SK-N-SH (cell line): ENCODE results near the gene ROR2. TPM values are rescaled to one million over a fixed set of nuclear protein-coding genes. Genes with fewer than 3 reads are reported as not detected.
"Not testable (repeated sequence)": the region's sequence is repeated elsewhere in the genome, so short reads cannot be mapped to it uniquely, and the experiment has no call there.

ENCODE experiments used
- CTCF ChIA-PET: fragments of 300-600, 350-600 bp; formaldehyde crosslinking; extraction: SDS; loops from one replicate; lab custom pipeline; 2021; lab: Yijun Ruan, JAX
- POLR2A ChIA-PET: fragments of 350-600 bp; sonication (Branson Sonifier 250); formaldehyde crosslinking; extraction: SDS; loops from one replicate; lab custom pipeline; 2020; ENCODE audit warnings: antibody characterized with exemption, inconsistent platforms; lab: Yijun Ruan, JAX
- DNase-seq: peaks from one replicate; pipeline ENCODE4 v3.0.0; 2012
- H2AFZ ChIP-seq: fragments of 200-600 bp; sonication (generic); 2 replicates; pipeline ENCODE4 v1.8.1; 2016; ENCODE audit warnings: antibody characterized with exemption, mild to moderate bottlenecking, low read depth
- H3F3A ChIP-seq: fragments of 200-600 bp; sonication (generic); replicated peaks from 2 replicates; pipeline ENCODE3; 2016; ENCODE audit warnings: antibody characterized with exemption, mild to moderate bottlenecking; ENCODE audit not compliant: insufficient read depth
- H3K27ac ChIP-seq, 2 experiments: fragments of 200-500 bp in 1 of 2; fragments of 200-600 bp in 1 of 2; sonication (Bioruptor generic) in 1 of 2; sonication (generic), shearing (Covaris generic) in 1 of 2; 2 replicates each; pipeline versions ENCODE4 v1.5.1 to v1.6.1; 2014 to 2016; ENCODE audit warnings: low read depth in 2 of 2, inconsistent platforms in 1 of 2, low read length in 1 of 2, mild to moderate bottlenecking in 1 of 2, mixed read lengths in 1 of 2
- H3K27me3 ChIP-seq: fragments of 200-600 bp; sonication (generic), shearing (Covaris generic); 2 replicates; pipeline ENCODE4 v1.6.1; 2016; ENCODE audit warnings: mixed run types; ENCODE audit not compliant: insufficient read depth
- H3K36me3 ChIP-seq, 2 experiments: fragments of 200-500 bp in 1 of 2; fragments of 200-600 bp in 1 of 2; sonication (Bioruptor generic) in 1 of 2; sonication (generic) in 1 of 2; replicated peaks in 1 of 2; 2 replicates each; pipeline versions ENCODE3 to v1.5.1; 2014 to 2016; ENCODE audit warnings: low read length in 1 of 2, mild to moderate bottlenecking in 1 of 2; ENCODE audit not compliant: insufficient read depth in 2 of 2, control insufficient read depth in 1 of 2
- H3K4me1 ChIP-seq, 2 experiments: fragments of 200-500 bp in 1 of 2; fragments of 200-600 bp in 1 of 2; sonication (Bioruptor generic) in 1 of 2; sonication (generic), shearing (Covaris generic) in 1 of 2; 2 replicates each; pipeline versions ENCODE4 v1.5.1 to v1.6.1; 2014 to 2016; ENCODE audit warnings: low read depth in 1 of 2, low read length in 1 of 2, mixed run types in 1 of 2; ENCODE audit not compliant: insufficient read depth in 2 of 2, control insufficient read depth in 1 of 2
- H3K4me2 ChIP-seq: fragments of 200-600 bp; sonication (generic), shearing (Covaris generic); 2 replicates; pipeline ENCODE4 v1.6.1; 2017; ENCODE audit warnings: mixed run types
- H3K4me3 ChIP-seq, 2 experiments: fragments of 200-500 bp in 1 of 2; fragments of 200-600 bp in 1 of 2; sonication (Bioruptor generic) in 1 of 2; sonication (generic), shearing (Covaris generic) in 1 of 2; 2 replicates each; pipeline versions ENCODE4 v1.5.1 to v1.8.1; 2014 to 2016; ENCODE audit warnings: low read depth in 2 of 2, inconsistent platforms in 1 of 2, low read length in 1 of 2, mild to moderate bottlenecking in 1 of 2, mixed read lengths in 1 of 2, moderate library complexity in 1 of 2
- H3K79me2 ChIP-seq: fragments of 200-600 bp; sonication (generic); 2 replicates; pipeline ENCODE4 v1.8.1; 2017; ENCODE audit warnings: mild to moderate bottlenecking; ENCODE audit not compliant: insufficient read depth
- H3K9ac ChIP-seq: fragments of 200-600 bp; sonication (generic); 2 replicates; pipeline ENCODE4 v1.6.1; 2017; ENCODE audit warnings: mixed run types
- H3K9me2 ChIP-seq: fragments of 200-600 bp; sonication (generic); 2 replicates; pipeline ENCODE4 v1.6.1; 2017; ENCODE audit warnings: mixed run types
- H3K9me3 ChIP-seq: fragments of 200-600 bp; sonication (generic); 2 replicates; pipeline ENCODE4 v1.6.1; 2017; ENCODE audit warnings: mixed run types, mild to moderate bottlenecking, moderate library complexity
- H4K20me1 ChIP-seq: fragments of 200-600 bp; sonication (generic); 2 replicates; pipeline ENCODE4 v1.6.1; 2017; ENCODE audit warnings: mild to moderate bottlenecking, mixed run types; ENCODE audit not compliant: insufficient read depth
- CHD2 ChIP-seq: fragments of 150-350 bp; IDR thresholded peaks from 2 replicates; pipeline ENCODE4 v1.6.1; 2018; ENCODE audit warnings: low read length; ENCODE audit not compliant: partially characterized antibody
- ELF1 ChIP-seq: IDR thresholded peaks from 2 replicates; pipeline ENCODE4 v1.4.0; 2012
- EP300 ChIP-seq, 2 experiments: IDR thresholded peaks; 2 replicates each; pipeline versions ENCODE4 v1.4.0 to v1.6.1; 2012; ENCODE audit warnings: borderline replicate concordance in 1 of 2, low read depth in 1 of 2, low read length in 1 of 2
- EZH2phosphoT487 ChIP-seq: fragments of 200-600 bp; sonication (generic); IDR thresholded peaks from 2 replicates; pipeline ENCODE4 v1.6.1; 2017; ENCODE audit warnings: low read depth, mixed run types, mild to moderate bottlenecking, antibody characterized with exemption, moderate library complexity, borderline replicate concordance
- FOXM1 ChIP-seq: IDR thresholded peaks from 2 replicates; pipeline ENCODE4 v1.4.0; 2012; ENCODE audit warnings: low read depth, mild to moderate bottlenecking
- GATA2 ChIP-seq: sonication (generic); formaldehyde crosslinking; IDR thresholded peaks from 2 replicates; pipeline ENCODE4 v1.5.0; 2020; ENCODE audit warnings: mild to moderate bottlenecking, missing genetic modification reagents
- JUND ChIP-seq: IDR thresholded peaks from 2 replicates; pipeline ENCODE4 v1.4.0; 2012
- MEF2A ChIP-seq: IDR thresholded peaks from 2 replicates; pipeline ENCODE4 v1.4.0; 2012; ENCODE audit warnings: low read depth, borderline replicate concordance
- MXI1 ChIP-seq: IDR thresholded peaks from 2 replicates; pipeline ENCODE4 v1.6.1; 2012; ENCODE audit warnings: mild to moderate bottlenecking, low read depth, low read length, improper control_type of control experiment
- NFIC ChIP-seq: IDR thresholded peaks from 2 replicates; pipeline ENCODE4 v1.4.0; 2012; ENCODE audit warnings: borderline replicate concordance
- NRF1 ChIP-seq: IDR thresholded peaks from 2 replicates; pipeline ENCODE4 v1.6.1; 2012; ENCODE audit warnings: low read depth, mild to moderate bottlenecking, low read length
- POLR2AphosphoS5 ChIP-seq: IDR thresholded peaks from 2 replicates; pipeline ENCODE4 v1.6.1; 2012; ENCODE audit warnings: low read depth, low read length
- RFX5 ChIP-seq: IDR thresholded peaks from 2 replicates; pipeline ENCODE4 v1.6.1; 2012; ENCODE audit warnings: mild to moderate bottlenecking, improper control_type of control experiment, low read length
- RXRA ChIP-seq: IDR thresholded peaks from 2 replicates; pipeline ENCODE4 v1.4.0; 2012; ENCODE audit warnings: low read depth, mild to moderate bottlenecking, borderline replicate concordance
- SIN3A ChIP-seq: IDR thresholded peaks from 2 replicates; pipeline ENCODE4 v1.6.1; 2012; ENCODE audit warnings: low read depth, mild to moderate bottlenecking, low read length, moderate library complexity, borderline replicate concordance
- TAF1 ChIP-seq: IDR thresholded peaks from 2 replicates; pipeline ENCODE4 v1.6.1; 2012; ENCODE audit warnings: low read depth, mild to moderate bottlenecking, low read length, moderate library complexity, borderline replicate concordance
- TCF12 ChIP-seq: IDR thresholded peaks from 2 replicates; pipeline ENCODE4 v1.4.0; 2012
- YY1 ChIP-seq: IDR thresholded peaks from 2 replicates; pipeline ENCODE4 v1.4.0; 2012; ENCODE audit warnings: low read depth, mild to moderate bottlenecking
- WGBS: methylation state at CpG from one replicate; pipeline ENCODE4 v1.1.6; 2017; ENCODE audit warnings: low lambda C conversion rate; 5-methylcytosine and 5-hydroxymethylcytosine counted together
- polyA plus RNA-seq, 3 experiments: library from polyadenylated mRNA; depleted of rRNA; stranded (reverse); fragments of >200 nt; gene quantifications; 2 replicates each; pipeline ENCODE4 v1.2.3, GENCODE V29; 2012
- TF ChIP-seq, protein P1 (sequence below): IDR thresholded peaks from 2 replicates; pipeline ENCODE4 v1.4.0; 2012; ENCODE audit warnings: low read depth, borderline replicate concordance
- TF ChIP-seq, protein P2 (sequence below): IDR thresholded peaks from 2 replicates; pipeline ENCODE4; 2012
- TF ChIP-seq, protein P3 (sequence below): fragments of 150-350 bp; IDR thresholded peaks from 2 replicates; pipeline ENCODE4 v1.6.1; 2017; ENCODE audit warnings: antibody characterized with exemption, low read length, low read depth, borderline replicate concordance

The ROR2 gene
- polyA plus RNA-seq, 1 of the 3 experiments (the other 2 are of a cell fraction) = 0.43 TPM

DNA sequence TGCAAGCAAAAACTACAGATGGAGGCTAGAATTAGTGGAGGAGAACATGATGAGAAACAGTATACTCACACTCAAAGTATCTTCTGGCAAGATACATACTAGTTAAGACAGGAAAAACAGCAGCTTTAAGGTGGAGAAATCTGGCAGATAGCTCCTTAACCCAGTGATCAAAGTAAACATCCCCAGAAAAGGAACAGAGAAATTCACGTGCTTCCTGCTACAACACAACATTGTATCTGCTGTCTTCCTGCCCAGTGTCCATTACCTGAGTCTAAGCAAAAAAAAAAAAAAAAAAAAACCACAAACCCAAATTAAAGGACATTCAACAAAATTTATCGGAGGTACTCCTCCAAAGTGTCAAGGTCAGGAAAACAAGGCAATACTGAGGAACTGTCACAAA lies 38.4 kb downstream of the ROR2 start:
- H3F3A ChIP-seq = no peaks in the 10 kb centered on the region
- WGBS = 75% methylated on average over 2 of the region's 2 CpGs
- no peaks in the 10 kb centered on the region for H3K9me2 ChIP-seq
- no peaks in the 10 kb centered on the region for H3K9me3 ChIP-seq
- H3K27ac ChIP-seq = no peak overlapping the region
- H3K79me2 ChIP-seq = no peaks in the 10 kb centered on the region
- TF ChIP-seq YY1 (no peak), NRF1 (no peak), FOXM1 (no peak), RFX5 (no peak), TCF12 (no peak), SIN3A (no peak), TAF1 (no peak), MXI1 (no peak), MEF2A (no peak), CHD2 (no peak)
- POLR2A ChIA-PET = no interaction called here
- no peak overlapping the region for H3K4me2 ChIP-seq
- no peak overlapping the region for H3K4me3 ChIP-seq
- peaks cover 0 to 6% of the 10 kb centered on the region in 2 experiments; a peak in 2 of 4 replicates for H3K4me1 ChIP-seq
- H3K9ac ChIP-seq = no peak overlapping the region
- no peaks in the 10 kb centered on the region for H3K36me3 ChIP-seq
- H2AFZ ChIP-seq = no peak overlapping the region
- no peaks in the 10 kb centered on the region for H4K20me1 ChIP-seq
- no peak for DNase-seq
- H3K27me3 ChIP-seq = no peaks in the 10 kb centered on the region
- CTCF ChIA-PET = no interaction called here

DNA sequence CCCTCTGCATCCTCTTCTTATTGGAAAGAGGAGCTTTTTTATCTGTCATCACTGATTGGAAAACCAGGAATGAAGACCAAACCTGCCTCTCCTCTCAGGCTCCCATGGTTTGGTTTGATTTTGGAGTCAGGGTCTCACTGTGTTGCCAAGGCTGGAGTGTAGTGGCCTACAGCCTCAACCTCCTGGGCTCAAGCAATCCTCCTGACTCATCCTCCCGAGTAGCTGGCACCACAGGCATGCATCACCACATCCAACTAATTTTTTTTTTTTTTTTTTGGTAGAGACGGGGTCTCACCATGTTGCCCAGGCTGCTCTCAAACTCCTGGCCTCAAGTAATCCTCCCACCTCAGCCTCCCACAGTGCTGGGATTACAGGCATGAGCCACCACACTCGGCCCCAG lies 40.8 kb downstream of the ROR2 start:
- H3K9me3 ChIP-seq, H3K9me2 ChIP-seq, H4K20me1 ChIP-seq, H3K36me3 ChIP-seq, DNase-seq, H3K4me2 ChIP-seq, H3K4me3 ChIP-seq, H3K27me3 ChIP-seq, H3K79me2 ChIP-seq, H3F3A ChIP-seq, H3K4me1 ChIP-seq, H3K9ac ChIP-seq, POLR2A ChIA-PET, H3K27ac ChIP-seq, H2AFZ ChIP-seq: not testable (repeated sequence)
- CTCF ChIA-PET = interaction anchor here (0.9 to 1.7 kb wide), 2 partner anchors 41 to 138 kb away, joined by 3 to 4 read pairs; partner anchors contain the start of gene ROR2
- WGBS = 36% methylated on average over 3 of the region's 3 CpGs

DNA sequence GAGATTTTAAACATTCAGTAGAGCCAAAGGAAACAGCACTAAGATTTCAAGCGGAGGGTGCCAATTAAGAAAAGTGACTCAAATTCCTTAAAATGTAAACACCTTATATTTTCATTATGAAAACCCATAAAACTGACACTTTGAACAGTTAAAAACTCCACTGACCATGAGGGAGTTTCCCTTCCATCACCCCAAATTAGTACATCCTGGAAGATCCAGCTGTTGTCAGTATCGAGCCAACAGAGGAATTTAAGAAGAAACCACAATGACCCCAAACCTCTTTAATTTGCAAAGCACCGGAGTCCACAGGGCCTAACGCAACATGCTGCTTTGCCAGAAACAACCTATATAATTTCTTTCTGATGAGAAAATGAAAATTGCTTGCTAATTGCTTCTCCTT lies 41.3 kb downstream of the ROR2 start:
- no peaks in the 10 kb centered on the region for H3K79me2 ChIP-seq
- H3K4me1 ChIP-seq = peaks cover 0 to 6% of the 10 kb centered on the region in 2 experiments; a peak in 2 of 4 replicates
- H3K4me2 ChIP-seq = no peak overlapping the region
- H3K36me3 ChIP-seq = no peaks in the 10 kb centered on the region
- H3K9me2 ChIP-seq = no peaks in the 10 kb centered on the region
- 68% methylated on average over 4 of the region's 4 CpGs for WGBS
- H3K9ac ChIP-seq = no peak overlapping the region
- DNase-seq = no peak
- H4K20me1 ChIP-seq = no peaks in the 10 kb centered on the region
- CTCF ChIA-PET = interaction anchor here (1.7 kb wide), 1 partner anchor 41 kb away, joined by 4 read pairs; the partner anchor contains the start of gene ROR2
- H3K27me3 ChIP-seq = no peaks in the 10 kb centered on the region
- no peak overlapping the region for H3K27ac ChIP-seq
- H3K4me3 ChIP-seq = no peak overlapping the region
- no peaks in the 10 kb centered on the region for H3F3A ChIP-seq
- no peak overlapping the region for H2AFZ ChIP-seq
- POLR2A ChIA-PET = no interaction called here
- no peaks in the 10 kb centered on the region for H3K9me3 ChIP-seq
- TF ChIP-seq RXRA = no peak
- TF ChIP-seq, protein P1, sequence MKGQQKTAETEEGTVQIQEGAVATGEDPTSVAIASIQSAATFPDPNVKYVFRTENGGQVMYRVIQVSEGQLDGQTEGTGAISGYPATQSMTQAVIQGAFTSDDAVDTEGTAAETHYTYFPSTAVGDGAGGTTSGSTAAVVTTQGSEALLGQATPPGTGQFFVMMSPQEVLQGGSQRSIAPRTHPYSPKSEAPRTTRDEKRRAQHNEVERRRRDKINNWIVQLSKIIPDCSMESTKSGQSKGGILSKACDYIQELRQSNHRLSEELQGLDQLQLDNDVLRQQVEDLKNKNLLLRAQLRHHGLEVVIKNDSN = no peak
- no peak for TF ChIP-seq TAF1
- TF ChIP-seq GATA2 = no peak
- TF ChIP-seq, protein P2, sequence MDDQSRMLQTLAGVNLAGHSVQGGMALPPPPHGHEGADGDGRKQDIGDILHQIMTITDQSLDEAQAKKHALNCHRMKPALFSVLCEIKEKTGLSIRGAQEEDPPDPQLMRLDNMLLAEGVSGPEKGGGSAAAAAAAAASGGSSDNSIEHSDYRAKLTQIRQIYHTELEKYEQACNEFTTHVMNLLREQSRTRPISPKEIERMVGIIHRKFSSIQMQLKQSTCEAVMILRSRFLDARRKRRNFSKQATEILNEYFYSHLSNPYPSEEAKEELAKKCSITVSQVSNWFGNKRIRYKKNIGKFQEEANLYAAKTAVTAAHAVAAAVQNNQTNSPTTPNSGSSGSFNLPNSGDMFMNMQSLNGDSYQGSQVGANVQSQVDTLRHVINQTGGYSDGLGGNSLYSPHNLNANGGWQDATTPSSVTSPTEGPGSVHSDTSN = no peak
- TF ChIP-seq EZH2phosphoT487 = no peak
- no peak for TF ChIP-seq ELF1
- TF ChIP-seq FOXM1 = no peak
- TF ChIP-seq CHD2 = no peak
- TF ChIP-seq NRF1 = no peak
- no peak for TF ChIP-seq JUND
- TF ChIP-seq RFX5 = no peak
- TF ChIP-seq, protein P3, sequence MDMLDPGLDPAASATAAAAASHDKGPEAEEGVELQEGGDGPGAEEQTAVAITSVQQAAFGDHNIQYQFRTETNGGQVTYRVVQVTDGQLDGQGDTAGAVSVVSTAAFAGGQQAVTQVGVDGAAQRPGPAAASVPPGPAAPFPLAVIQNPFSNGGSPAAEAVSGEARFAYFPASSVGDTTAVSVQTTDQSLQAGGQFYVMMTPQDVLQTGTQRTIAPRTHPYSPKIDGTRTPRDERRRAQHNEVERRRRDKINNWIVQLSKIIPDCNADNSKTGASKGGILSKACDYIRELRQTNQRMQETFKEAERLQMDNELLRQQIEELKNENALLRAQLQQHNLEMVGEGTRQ = no peak
- TF ChIP-seq POLR2AphosphoS5 = no peak
- no peak for TF ChIP-seq MXI1
- no peak for TF ChIP-seq NFIC
- TF ChIP-seq EP300 (IDR thresholded peaks at IDR 0.05; ENCODE audit: borderline replicate concordance in 1 of 2, low read depth in 1 of 2, low read length in 1 of 2) = no peak
